Smooth muscle cell (in vitro differentiated cells): ENCODE measurements around the gene STKLD1. TPM values are rescaled to one million over a fixed set of nuclear protein-coding genes. Genes with fewer than 3 reads are reported as not detected.

Source experiments
- DNase-seq: peaks from one replicate; lab custom pipeline; 2025; ENCODE audit not compliant: unreplicated experiment; lab: John Stamatoyannopoulos, UW
- H2AFZ ChIP-seq: fragments of 200-600 bp; sonication (generic); 2 replicates; pipeline ENCODE4 v1.6.0; 2016; ENCODE audit warnings: antibody characterized with exemption, low read depth, mild to moderate bottlenecking
- H3F3A ChIP-seq: fragments of 200-600 bp; sonication (generic); 2 replicates; pipeline ENCODE4 v1.6.0; 2017; ENCODE audit warnings: antibody characterized with exemption, low read depth
- H3K27ac ChIP-seq: fragments of 200-600 bp; sonication (generic); 2 replicates; pipeline ENCODE4 v1.5.1; 2016; ENCODE audit warnings: low read depth, mild to moderate bottlenecking
- H3K27me3 ChIP-seq: fragments of 200-600 bp; sonication (generic); 2 replicates; pipeline ENCODE4 v1.6.1; 2016; ENCODE audit warnings: low read depth, mild to moderate bottlenecking
- H3K36me3 ChIP-seq: fragments of 200-600 bp; sonication (generic); 2 replicates; pipeline ENCODE4 v1.5.1; 2016; ENCODE audit warnings: low read depth
- H3K4me1 ChIP-seq: fragments of 200-600 bp; sonication (generic); 2 replicates; pipeline ENCODE4 v1.5.1; 2016; ENCODE audit warnings: low read depth
- H3K4me2 ChIP-seq: fragments of 200-600 bp; sonication (generic); 2 replicates; pipeline ENCODE4 v1.6.0; 2016; ENCODE audit warnings: mild to moderate bottlenecking
- H3K4me3 ChIP-seq: fragments of 200-600 bp; sonication (generic); 2 replicates; pipeline ENCODE4 v1.5.1; 2016; ENCODE audit warnings: mild to moderate bottlenecking
- H3K79me2 ChIP-seq: fragments of 200-600 bp; sonication (generic); 2 replicates; pipeline ENCODE4 v1.6.0; 2016; ENCODE audit warnings: low read depth, mild to moderate bottlenecking
- H3K9ac ChIP-seq: fragments of 200-600 bp; sonication (generic); 2 replicates; pipeline ENCODE4 v1.6.0; 2016; ENCODE audit warnings: low read depth
- H3K9me3 ChIP-seq: fragments of 200-600 bp; sonication (generic); replicated peaks from 2 replicates; pipeline ENCODE4 v1.5.1; 2016; ENCODE audit warnings: low read depth
- H4K20me1 ChIP-seq: fragments of 200-600 bp; sonication (generic); 2 replicates; pipeline ENCODE4 v1.6.0; 2016; ENCODE audit warnings: low read depth
- CTCF ChIP-seq: fragments of 200-600 bp; sonication (generic); IDR thresholded peaks from 2 replicates; pipeline ENCODE4 v1.5.1; 2017; ENCODE audit warnings: borderline replicate concordance, mild to moderate bottlenecking, antibody characterized with exemption; ENCODE audit not compliant: insufficient read depth, poor library complexity, severe bottlenecking
- WGBS: methylation state at CpG from one replicate; pipeline ENCODE4 v1.1.7; 2016; ENCODE audit warnings: low lambda C conversion rate; 5-methylcytosine and 5-hydroxymethylcytosine counted together
- polyA plus RNA-seq: library from polyadenylated mRNA; unstranded; fragments of >200 nt; fragmentation: Nextera tagmentation; extraction: Ambion mirVana; gene quantifications from 2 replicates; pipeline ENCODE4 v1.2.1, GENCODE V29; 2016
- total RNA-seq: library from RNA; depleted of rRNA; stranded (reverse); fragments of >200 nt; gene quantifications from 2 replicates; pipeline ENCODE4 v1.2.3, GENCODE V29; 2014

The STKLD1 gene
- total and polyA plus RNA-seq, 2 experiments from 2014 or later = 0.90 to 2.7 TPM

GRCh38 chr9:133437753-133438531 lies 61.8 kb downstream of the STKLD1 start:
- no peaks in the 10 kb centered on the region for H3K79me2 ChIP-seq
- H3K27ac ChIP-seq = no peak overlapping the region
- 91% methylated on average over 20 of the region's 20 CpGs for WGBS
- H4K20me1 ChIP-seq = no peaks in the 10 kb centered on the region
- no peaks in the 10 kb centered on the region for H3F3A ChIP-seq
- no peak for DNase-seq
- no peak for TF ChIP-seq CTCF
- no peaks in the 10 kb centered on the region for H3K9me3 ChIP-seq
- no peak overlapping the region for H3K9ac ChIP-seq
- H3K4me2 ChIP-seq = no peak overlapping the region
- H3K36me3 ChIP-seq = no peaks in the 10 kb centered on the region
- H3K4me1 ChIP-seq = no peaks in the 10 kb centered on the region
- H2AFZ ChIP-seq = no peak overlapping the region
- H3K27me3 ChIP-seq = no peaks in the 10 kb centered on the region
- H3K4me3 ChIP-seq = no peak overlapping the region

- DNase-seq = no peak
- 93% methylated on average over 4 of the region's 4 CpGs for WGBS
- Histone ChIP-seq H3K27ac (no peak overlapping the region), H3K9me3 (no peaks in the 10 kb centered on the region), H3K4me3 (no peak overlapping the region), H3K4me2 (no peak overlapping the region), H3K36me3 (no peaks in the 10 kb centered on the region), H3F3A (no peaks in the 10 kb centered on the region), H2AFZ (no peak overlapping the region), H3K9ac (no peak overlapping the region), H3K27me3 (no peaks in the 10 kb centered on the region), H4K20me1 (no peaks in the 10 kb centered on the region), H3K4me1 (no peaks in the 10 kb centered on the region), H3K79me2 (no peaks in the 10 kb centered on the region)
- no peak for TF ChIP-seq CTCF
Observed at GRCh38 chr9:133439337-133439736, 63.2 kb downstream of the STKLD1 start.

GRCh38 chr9:133440874-133441273 lies 64.7 kb downstream of the STKLD1 start:
- Histone ChIP-seq H4K20me1 (no peaks in the 10 kb centered on the region), H3K4me3 (no peak overlapping the region), H3K9ac (no peak overlapping the region), H3K36me3 (no peaks in the 10 kb centered on the region), H3K27me3 (no peaks in the 10 kb centered on the region), H2AFZ (no peak overlapping the region), H3K27ac (no peak overlapping the region), H3K79me2 (no peaks in the 10 kb centered on the region), H3K4me2 (no peak overlapping the region), H3F3A (no peaks in the 10 kb centered on the region), H3K4me1 (no peaks in the 10 kb centered on the region), H3K9me3 (no peaks in the 10 kb centered on the region)
- 92% methylated on average over 12 of the region's 12 CpGs for WGBS
- no peak for DNase-seq
- TF ChIP-seq CTCF = no peak

- 90% methylated on average over 5 of the region's 5 CpGs for WGBS
- DNase-seq = no peak
- Histone ChIP-seq H3F3A (no peaks in the 10 kb centered on the region), H3K4me1 (no peaks in the 10 kb centered on the region), H2AFZ (no peak overlapping the region), H3K36me3 (no peaks in the 10 kb centered on the region), H3K9me3 (no peaks in the 10 kb centered on the region), H3K4me2 (no peak overlapping the region), H3K4me3 (no peak overlapping the region), H3K9ac (no peak overlapping the region), H3K27me3 (no peaks in the 10 kb centered on the region), H4K20me1 (no peaks in the 10 kb centered on the region), H3K27ac (no peak overlapping the region), H3K79me2 (no peaks in the 10 kb centered on the region)
- no peak for TF ChIP-seq CTCF
Observed at GRCh38 chr9:133441571-133441970, 65.4 kb downstream of the STKLD1 start.
